Ovary (tissue), 3 donors: ENCODE measurements around the gene INPP5D.

ENCODE experiments used
- CTCF ChIP-seq, 3 donors: fragments of 450-650 bp in 2 of 3; fragments of 200-600 bp in 1 of 3; IDR thresholded peaks; one replicate each; pipeline versions ENCODE4 v1.5.1 to v1.8.0; 2016 to 2022; ENCODE audit warnings: antibody characterized with exemption in 3 of 3, mild to moderate bottlenecking in 1 of 3
- POLR2A ChIP-seq: fragments of 450-650 bp; IDR thresholded peaks from one replicate; pipeline ENCODE4 v1.6.1; 2017; ENCODE audit warnings: antibody characterized with exemption, mild to moderate bottlenecking, moderate library complexity
- donor health status: DM: no; HTN: no; CAD: no.

- no peak for TF ChIP-seq CTCF (IDR thresholded peaks at IDR 0.05)
- TF ChIP-seq POLR2A: no peak
These were observed 167.3 kb downstream of the INPP5D start for GRCh38 chr2:233227346-233227978.
